ENCODE measurements around the gene ZDHHC19.

GRCh38 chr3:196241704-196242103, 30.5 kb upstream of the ZDHHC19 start:
- TF ChIP-seq CTCF (IDR thresholded peaks at IDR 0.05), result no peak
- TF ChIP-seq POLR2A (IDR thresholded peaks at IDR 0.05), result no peak
